Right hindlimb (tissue), 1 donor: ENCODE measurements around the gene SLC38A3.

Experiments
- DNase-seq: peaks from one replicate; pipeline ENCODE4 v3.0.0-alpha.2; 2018

The SLC38A3 gene

DNA sequence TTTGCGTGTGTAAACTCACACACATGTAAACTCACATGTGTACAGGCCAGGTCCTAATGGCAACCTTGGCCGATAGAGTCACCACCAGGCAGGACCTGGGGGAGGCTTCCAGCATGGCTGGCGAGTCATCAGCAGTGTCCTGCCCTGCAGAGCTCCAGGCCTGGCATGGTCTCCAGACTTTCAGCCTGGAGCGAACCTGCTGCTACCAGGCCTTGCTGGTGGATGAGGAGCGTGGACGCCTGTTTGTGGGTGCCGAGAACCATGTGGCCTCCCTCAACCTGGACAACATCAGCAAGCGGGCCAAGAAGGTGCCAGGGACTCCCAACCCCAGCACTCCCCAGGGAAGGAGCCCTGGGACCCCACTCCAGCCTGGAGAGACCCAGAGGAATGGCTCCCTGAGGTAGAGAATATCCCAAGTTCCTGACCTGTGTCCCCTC lies 64.9 kb downstream of the SLC38A3 start:
- DNase-seq: no peak

DNA sequence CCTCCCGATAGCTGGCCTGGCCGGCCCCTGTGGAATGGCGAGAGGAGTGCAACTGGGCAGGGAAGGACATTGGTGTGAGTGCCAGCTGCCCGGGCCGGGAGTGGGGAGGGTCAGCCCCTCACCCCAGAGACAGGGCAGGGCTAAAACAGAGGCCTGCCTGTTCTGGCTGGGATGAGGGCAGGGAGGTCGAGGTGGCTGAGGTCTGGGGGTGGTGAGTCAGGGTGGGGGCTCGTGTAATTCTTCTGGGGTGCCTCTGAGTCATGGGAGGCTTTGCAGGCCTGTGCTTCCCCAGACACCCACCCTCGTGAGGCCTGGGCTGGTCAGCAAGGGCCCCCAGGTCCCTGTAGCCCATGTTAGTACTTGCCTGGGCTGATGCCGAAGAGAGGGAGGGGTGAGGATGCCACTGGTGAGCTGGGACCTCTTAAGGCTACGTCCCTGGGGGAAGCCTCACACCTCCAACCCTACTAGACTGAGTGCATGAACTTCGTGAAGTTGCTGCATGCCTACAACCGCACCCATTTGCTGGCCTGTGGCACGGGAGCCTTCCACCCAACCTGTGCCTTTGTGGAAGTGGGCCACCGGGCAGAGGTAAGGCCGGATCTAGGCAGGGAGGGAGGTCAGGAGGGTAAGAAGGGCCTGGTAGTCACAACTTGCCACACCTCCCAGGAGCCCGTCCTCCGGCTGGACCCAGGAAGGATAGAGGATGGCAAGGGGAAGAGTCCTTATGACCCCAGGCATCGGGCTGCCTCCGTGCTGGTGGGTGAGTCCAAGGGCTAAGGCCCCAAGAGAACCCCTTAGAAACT lies 65.6 kb downstream of the SLC38A3 start:
- no peak for DNase-seq
